OCI-LY7 (cell line): Measurements from ENCODE around the gene CCDC8. TPM values are rescaled to one million over a fixed set of nuclear protein-coding genes. Genes with fewer than 3 reads are reported as not detected.

Source experiments
- BruUV-seq: library from RNA; stranded (reverse); fragments of 400-500 nt; replicated peaks from 2 replicates; lab custom pipeline; 2021; lab: Mats Ljungman, UMichigan
- CTCF ChIA-PET: fragments of 300-600 bp; sonication (Branson Sonifier 250); formaldehyde crosslinking; loops from one replicate; lab custom pipeline; 2022; ENCODE audit warnings: antibody characterized with exemption; ENCODE audit not compliant: unreplicated experiment; lab: Charles Lee
- POLR2A ChIA-PET: fragments of 300-600 bp; sonication (Branson Sonifier 250); formaldehyde crosslinking; loops from one replicate; lab custom pipeline; 2022; ENCODE audit warnings: antibody characterized with exemption; lab: Charles Lee
- DNase-seq: peaks from one replicate; pipeline ENCODE4 v3.0.0-alpha.2; 2015; ENCODE audit warnings: low spot score
- H2AFZ ChIP-seq: fragments of 200-600 bp; sonication (generic), shearing (Covaris generic); 2 replicates; pipeline ENCODE4 v1.6.1; 2014; ENCODE audit warnings: mild to moderate bottlenecking, antibody characterized with exemption, low read length, moderate library complexity
- H3K27ac ChIP-seq: fragments of 200-600 bp; sonication (generic); 2 replicates; pipeline ENCODE4 v1.5.1; 2014; ENCODE audit warnings: mixed run types, low read depth, mild to moderate bottlenecking, moderate library complexity, low read length, inconsistent platforms; ENCODE audit not compliant: poor library complexity, severe bottlenecking
- H3K36me3 ChIP-seq: fragments of 200-600 bp; sonication (generic); 2 replicates; pipeline ENCODE4 v1.6.1; 2014; ENCODE audit warnings: mild to moderate bottlenecking, antibody characterized with exemption, low read length, moderate library complexity, mixed read lengths; ENCODE audit not compliant: insufficient read depth
- H3K4me1 ChIP-seq: fragments of 200-600 bp; sonication (generic); 2 replicates; pipeline ENCODE4 v1.5.1; 2014; ENCODE audit warnings: mild to moderate bottlenecking, low read length; ENCODE audit not compliant: insufficient read depth, poor library complexity, severe bottlenecking
- H3K4me2 ChIP-seq: fragments of 200-600 bp; sonication (generic); 2 replicates; pipeline ENCODE4 v1.6.1; 2014; ENCODE audit warnings: mild to moderate bottlenecking, low read length
- H3K4me3 ChIP-seq: fragments of 200-600 bp; sonication (generic); 2 replicates; pipeline ENCODE4 v1.5.1; 2014; ENCODE audit warnings: mild to moderate bottlenecking, low read depth, low read length; ENCODE audit not compliant: poor library complexity, severe bottlenecking
- H3K79me2 ChIP-seq: fragments of 200-600 bp; sonication (generic); 2 replicates; pipeline ENCODE4 v1.6.1; 2016; ENCODE audit warnings: low read depth, mild to moderate bottlenecking, low read length, moderate library complexity, mixed read lengths; ENCODE audit not compliant: insufficient read depth
- H3K9me2 ChIP-seq: fragments of 200-600 bp; sonication (generic); 2 replicates; pipeline ENCODE4 v1.6.1; 2016; ENCODE audit warnings: mild to moderate bottlenecking, low read length, mixed read lengths; ENCODE audit not compliant: insufficient read depth
- H3K9me3 ChIP-seq: fragments of 200-600 bp; sonication (generic); 2 replicates; pipeline ENCODE4 v1.6.1; 2014; ENCODE audit warnings: mild to moderate bottlenecking, mixed run types, low read length, mixed read lengths
- H4K20me1 ChIP-seq: fragments of 200-600 bp; sonication (generic); 2 replicates; pipeline ENCODE4 v1.6.1; 2014; ENCODE audit warnings: mild to moderate bottlenecking, antibody characterized with exemption, low read length, moderate library complexity, mixed read lengths; ENCODE audit not compliant: insufficient read depth
- EZH2phosphoT487 ChIP-seq: fragments of 200-600 bp; sonication (generic); IDR thresholded peaks from 2 replicates; pipeline ENCODE4 v1.6.1; 2018; ENCODE audit warnings: low read depth, borderline replicate concordance, mild to moderate bottlenecking, mixed run types, antibody characterized with exemption, low read length, moderate library complexity, mixed read lengths
- intact Hi-C: fragments of 100-400 bp; cut with micrococcal nuclease; formaldehyde crosslinking; loops from one replicate; pipeline ENCODE4 v1.10.0; 2022; ENCODE audit not compliant: unreplicated experiment
- total RNA-seq, 2 experiments: library from RNA; depleted of rRNA in 1 of 2; stranded (reverse); fragments of >200 nt in 1 of 2; shearing (Covaris generic) in 1 of 2; gene quantifications; 2 replicates each; pipeline ENCODE4 v1.2.3, GENCODE V29; 2014 to 2022
- TF ChIP-seq, protein P1 (sequence below): fragments of 200-600 bp; sonication (generic); conservative IDR thresholded peaks from 2 replicates; pipeline ENCODE4 v1.5.1; 2014; ENCODE audit warnings: mild to moderate bottlenecking, antibody characterized with exemption, low read length, moderate library complexity, mixed read lengths

The CCDC8 gene
- total RNA-seq, 2 experiments from 2014 or later: 0.09 to 0.10 TPM

DNA sequence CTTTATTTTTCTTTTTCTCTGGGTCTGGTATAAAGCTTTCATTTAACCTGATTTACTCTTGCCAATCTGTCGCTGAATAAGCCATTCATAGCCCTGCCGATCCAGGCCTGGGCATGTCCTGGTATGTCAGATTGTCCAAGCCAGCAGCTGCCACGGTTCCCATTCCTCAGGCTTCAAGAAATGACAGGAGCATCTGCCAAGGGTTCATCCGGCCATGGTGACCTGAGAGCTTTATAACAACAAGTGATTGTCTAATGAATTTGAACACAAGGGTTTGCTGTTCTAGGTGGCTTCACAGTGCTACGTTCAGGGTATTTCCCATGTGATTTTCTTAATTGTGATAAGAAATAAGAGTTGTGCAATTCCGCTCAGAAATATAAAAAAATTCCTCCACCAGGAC lies 38.0 kb upstream of the CCDC8 start:
- TF ChIP-seq EZH2phosphoT487: no peak
- TF ChIP-seq, protein P1, sequence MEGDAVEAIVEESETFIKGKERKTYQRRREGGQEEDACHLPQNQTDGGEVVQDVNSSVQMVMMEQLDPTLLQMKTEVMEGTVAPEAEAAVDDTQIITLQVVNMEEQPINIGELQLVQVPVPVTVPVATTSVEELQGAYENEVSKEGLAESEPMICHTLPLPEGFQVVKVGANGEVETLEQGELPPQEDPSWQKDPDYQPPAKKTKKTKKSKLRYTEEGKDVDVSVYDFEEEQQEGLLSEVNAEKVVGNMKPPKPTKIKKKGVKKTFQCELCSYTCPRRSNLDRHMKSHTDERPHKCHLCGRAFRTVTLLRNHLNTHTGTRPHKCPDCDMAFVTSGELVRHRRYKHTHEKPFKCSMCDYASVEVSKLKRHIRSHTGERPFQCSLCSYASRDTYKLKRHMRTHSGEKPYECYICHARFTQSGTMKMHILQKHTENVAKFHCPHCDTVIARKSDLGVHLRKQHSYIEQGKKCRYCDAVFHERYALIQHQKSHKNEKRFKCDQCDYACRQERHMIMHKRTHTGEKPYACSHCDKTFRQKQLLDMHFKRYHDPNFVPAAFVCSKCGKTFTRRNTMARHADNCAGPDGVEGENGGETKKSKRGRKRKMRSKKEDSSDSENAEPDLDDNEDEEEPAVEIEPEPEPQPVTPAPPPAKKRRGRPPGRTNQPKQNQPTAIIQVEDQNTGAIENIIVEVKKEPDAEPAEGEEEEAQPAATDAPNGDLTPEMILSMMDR: no peak
- peaks cover 9% of the 10 kb centered on the region for H3K9me3 ChIP-seq
- H3K36me3 ChIP-seq: no peaks in the 10 kb centered on the region
- CTCF ChIA-PET: no interaction called here
- H3K4me1 ChIP-seq: peaks cover 20% of the 10 kb centered on the region
- intact Hi-C loops: no loop called here
- H4K20me1 ChIP-seq: no peaks in the 10 kb centered on the region
- H2AFZ ChIP-seq: no peak overlapping the region
- DNase-seq: no peak
- H3K4me3 ChIP-seq: no peak overlapping the region
- H3K79me2 ChIP-seq: no peaks in the 10 kb centered on the region
- H3K4me2 ChIP-seq: no peak overlapping the region
- BruUV-seq: no TSS peak
- no peaks in the 10 kb centered on the region for H3K9me2 ChIP-seq
- no peak overlapping the region for H3K27ac ChIP-seq
- POLR2A ChIA-PET: interaction anchor here (0.8 kb wide), 1 partner anchor 15 kb away, joined by 3 read pairs; no protein-coding TSS in a partner anchor

DNA sequence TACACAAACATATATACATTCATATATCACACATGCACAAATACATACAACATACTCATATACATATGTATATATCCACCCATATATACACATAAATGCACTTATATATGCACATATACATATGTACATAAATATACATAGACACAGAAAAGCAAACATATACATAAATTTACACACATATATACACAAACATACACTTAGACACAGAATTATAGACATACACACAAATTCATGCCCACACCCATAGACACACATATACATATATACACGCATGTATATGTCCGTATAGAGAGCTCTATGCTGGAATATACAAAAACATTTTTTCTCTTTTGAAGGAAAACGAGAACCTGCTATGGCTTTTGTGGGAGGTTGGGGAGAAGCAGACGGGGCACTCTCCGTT lies 37.4 kb upstream of the CCDC8 start:
- Histone ChIP-seq H3K4me2 (no peak overlapping the region), H3K36me3 (no peaks in the 10 kb centered on the region), H3K9me3 (peaks cover 9% of the 10 kb centered on the region), H3K4me1 (peaks cover 21% of the 10 kb centered on the region), H4K20me1 (no peaks in the 10 kb centered on the region), H2AFZ (no peak overlapping the region), H3K9me2 (no peaks in the 10 kb centered on the region), H3K27ac (no peak overlapping the region), H3K4me3 (no peak overlapping the region), H3K79me2 (no peaks in the 10 kb centered on the region)
- intact Hi-C loops: no loop called here
- CTCF ChIA-PET: no interaction called here
- no TSS peak for BruUV-seq
- no peak for DNase-seq
- no peak for TF ChIP-seq EZH2phosphoT487
- POLR2A ChIA-PET: interaction anchor here (0.8 kb wide), 1 partner anchor 14 kb away, joined by 3 read pairs; no protein-coding TSS in a partner anchor

DNA sequence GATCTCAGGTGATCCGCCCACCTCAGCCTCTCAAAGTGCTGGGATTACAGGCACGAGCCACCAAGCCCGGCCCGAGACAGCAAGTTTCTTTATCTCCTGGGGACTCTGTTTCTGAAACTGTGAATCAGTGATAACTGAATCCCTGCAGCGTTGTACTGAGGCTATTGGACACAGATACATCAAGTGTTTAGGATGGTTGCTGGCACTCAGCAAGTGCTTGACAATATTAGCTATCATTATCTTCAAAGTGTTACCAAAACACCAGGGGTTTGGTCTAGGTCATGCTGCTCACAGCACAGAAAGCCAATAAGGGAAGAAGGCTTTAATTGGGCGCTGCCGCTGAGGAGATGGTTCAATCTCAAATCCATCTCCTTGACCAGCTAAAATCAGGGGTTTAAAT lies 35.9 kb upstream of the CCDC8 start:
- Histone ChIP-seq H3K9me2 (no peaks in the 10 kb centered on the region), H3K36me3 (no peaks in the 10 kb centered on the region), H3K4me2 (no peak overlapping the region), H3K4me3 (no peak overlapping the region), H3K27ac (no peak overlapping the region), H4K20me1 (no peaks in the 10 kb centered on the region), H3K4me1 (peaks cover 21% of the 10 kb centered on the region), H3K79me2 (no peaks in the 10 kb centered on the region), H2AFZ (no peak overlapping the region), H3K9me3 (peaks cover 9% of the 10 kb centered on the region)
- TF ChIP-seq, protein P1: no peak
- no peak for TF ChIP-seq EZH2phosphoT487
- BruUV-seq: no TSS peak
- no peak for DNase-seq
- intact Hi-C loops: no loop called here
- ChIA-PET POLR2A (no interaction called here), CTCF (no interaction called here)
